Right lobe of liver (tissue), 6 donors: Measurements from ENCODE around the gene LRCH1. TPM values are rescaled to one million over a fixed set of nuclear protein-coding genes. Genes with fewer than 3 reads are reported as not detected.

Source experiments
- ATAC-seq, 4 donors: fragments of 200-7000 bp; cut with Tn5 transposase; one replicate each; pipeline ENCODE4 v1.9.1; 2020; ENCODE audit warnings: mild to moderate bottlenecking in 4 of 4, moderate library complexity in 4 of 4
- DNase-seq, 3 donors: peaks; one replicate each; pipeline ENCODE4 v3.0.0-alpha.2; 2020
- H3K27ac ChIP-seq, 3 donors: fragments of 200-600 bp; one replicate each; pipeline ENCODE4 v1.8.0; 2022
- H3K27me3 ChIP-seq, 2 donors: fragments of 200-600 bp; one replicate each; pipeline ENCODE4 v1.8.0; 2022
- H3K36me3 ChIP-seq, 4 donors: fragments of 200-600 bp; sonication (generic) in 1 of 4; one replicate each; pipeline versions ENCODE4 v1.5.1 to v1.8.0; 2017 to 2022; ENCODE audit warnings: control low read depth in 1 of 4
- H3K4me1 ChIP-seq, 4 donors: fragments of 200-600 bp; sonication (generic) in 1 of 4; one replicate each; pipeline versions ENCODE4 v1.5.1 to v1.8.0; 2017 to 2022; ENCODE audit warnings: control low read depth in 1 of 4
- H3K4me3 ChIP-seq, 3 donors: fragments of 200-600 bp; one replicate each; pipeline ENCODE4 v1.8.0; 2022
- H3K9me3 ChIP-seq, 4 donors: fragments of 200-600 bp; sonication (generic) in 1 of 4; one replicate each; pipeline versions ENCODE4 v1.5.1 to v1.8.0; 2017 to 2022; ENCODE audit warnings: control low read depth in 1 of 4
- POLR2A ChIP-seq: fragments of 450-650 bp; IDR thresholded peaks from one replicate; pipeline ENCODE4 v1.6.1; 2017; ENCODE audit warnings: antibody characterized with exemption, mild to moderate bottlenecking
- WGBS: methylation state at CpG from one replicate; pipeline ENCODE4 v1.1.6; 2018; ENCODE audit warnings: low coverage, low lambda C conversion rate; ENCODE audit not compliant: insufficient coverage; ENCODE audit errors: missing lambda C conversion rate; 5-methylcytosine and 5-hydroxymethylcytosine counted together
- intact Hi-C, 2 donors: fragments of 100-400 bp; cut with DNase I; formaldehyde crosslinking; loops; one replicate each; pipeline versions ENCODE4 v1.11.2 to v1.14.1; 2022
- total RNA-seq, 6 experiments: library from RNA; depleted of rRNA in 2 of 6; stranded (reverse); fragments of >200 nt in 2 of 6; fragmentation: NEBNext Ultra II Directional in 3 of 6; extraction: Animal tissue kit (Norgen Biotek cat#: 25700) in 3 of 6; gene quantifications; one replicate each; pipeline versions ENCODE4 v1.1.0 to v1.2.4, GENCODE V29; 2016 to 2023
- TF ChIP-seq, protein P1 (sequence below), 4 donors: fragments of 200-600 bp in 3 of 4; fragments of 450-650 bp in 1 of 4; IDR thresholded peaks; one replicate each; pipeline versions ENCODE4 v1.5.1 to v1.8.0; 2016 to 2022; ENCODE audit warnings: antibody characterized with exemption in 4 of 4, mild to moderate bottlenecking in 2 of 4
- donor health status: DM: no; HTN: yes; CAD: no.
- donor health status: DM: no; HTN: no; CAD: no.
- donor health status: DM: no; HTN: no; CAD: no.
- donor health status: DM: no; HTN: yes; CAD: no.
- donor health status: DM: no; HTN: yes; CAD: no.

LRCH1 gene
- total RNA-seq, 6 experiments from 2014 or later = 5.4 to 9.6 (median 7.7) TPM

DNA sequence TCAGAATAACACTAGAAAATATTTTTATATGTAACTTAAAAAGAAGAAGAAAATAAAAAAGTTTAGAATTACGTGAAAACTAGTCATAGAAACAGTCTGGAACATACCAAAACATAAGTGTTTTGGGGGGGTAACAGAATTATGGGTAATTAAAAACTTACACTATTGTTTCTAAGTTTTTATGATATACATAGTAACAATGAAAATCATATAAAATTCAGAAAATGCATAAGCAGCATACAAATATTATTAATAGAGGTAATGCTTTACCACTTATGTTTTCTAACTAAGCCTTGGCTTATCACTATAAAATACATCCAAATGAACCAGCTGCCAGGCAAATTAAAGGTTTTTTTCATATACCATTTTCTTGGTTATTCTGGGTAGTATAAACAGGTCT is 229.1 kb downstream of the LRCH1 start:
- ATAC-seq (no peak), DNase-seq (no peak)
- Histone ChIP-seq H3K27me3 (no peaks in the 10 kb centered on the region), H3K36me3 (peaks cover 0 to 100% (median 38%) of the 10 kb centered on the region in 4 donors), H3K4me1 (no peaks in the 10 kb centered on the region), H3K9me3 (no peaks in the 10 kb centered on the region), H3K27ac (no peak overlapping the region), H3K4me3 (no peak overlapping the region)
- 100% methylated on average over 1 of the region's 1 CpG for WGBS
- intact Hi-C loops = no loop called here
- TF ChIP-seq, protein P1, sequence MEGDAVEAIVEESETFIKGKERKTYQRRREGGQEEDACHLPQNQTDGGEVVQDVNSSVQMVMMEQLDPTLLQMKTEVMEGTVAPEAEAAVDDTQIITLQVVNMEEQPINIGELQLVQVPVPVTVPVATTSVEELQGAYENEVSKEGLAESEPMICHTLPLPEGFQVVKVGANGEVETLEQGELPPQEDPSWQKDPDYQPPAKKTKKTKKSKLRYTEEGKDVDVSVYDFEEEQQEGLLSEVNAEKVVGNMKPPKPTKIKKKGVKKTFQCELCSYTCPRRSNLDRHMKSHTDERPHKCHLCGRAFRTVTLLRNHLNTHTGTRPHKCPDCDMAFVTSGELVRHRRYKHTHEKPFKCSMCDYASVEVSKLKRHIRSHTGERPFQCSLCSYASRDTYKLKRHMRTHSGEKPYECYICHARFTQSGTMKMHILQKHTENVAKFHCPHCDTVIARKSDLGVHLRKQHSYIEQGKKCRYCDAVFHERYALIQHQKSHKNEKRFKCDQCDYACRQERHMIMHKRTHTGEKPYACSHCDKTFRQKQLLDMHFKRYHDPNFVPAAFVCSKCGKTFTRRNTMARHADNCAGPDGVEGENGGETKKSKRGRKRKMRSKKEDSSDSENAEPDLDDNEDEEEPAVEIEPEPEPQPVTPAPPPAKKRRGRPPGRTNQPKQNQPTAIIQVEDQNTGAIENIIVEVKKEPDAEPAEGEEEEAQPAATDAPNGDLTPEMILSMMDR (IDR thresholded peaks at IDR 0.05) = no peak
- no peak for TF ChIP-seq POLR2A

DNA sequence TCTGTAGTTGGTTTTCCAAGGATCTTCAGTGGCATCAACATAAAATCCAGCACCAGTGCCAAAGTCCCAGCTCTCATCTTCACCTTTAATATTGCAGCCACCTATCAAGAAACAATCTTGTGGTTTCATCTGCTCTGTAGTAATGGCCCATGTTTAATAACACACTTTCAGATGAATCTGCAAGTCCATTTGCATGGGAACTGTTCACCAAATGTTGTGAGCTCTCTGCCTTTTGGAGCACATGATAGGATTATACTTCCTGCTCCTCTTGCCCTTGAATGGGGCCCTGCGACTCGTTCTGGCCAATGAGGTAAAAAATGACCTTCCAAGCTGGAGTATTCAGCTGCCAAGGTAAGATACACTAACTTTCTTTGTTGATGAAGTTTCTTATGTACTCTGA is 229.7 kb downstream of the LRCH1 start:
- ATAC-seq = no peak
- WGBS = no CpG with 5 or more reads among the region's 2 CpGs
- H3K27ac ChIP-seq = no peak overlapping the region
- intact Hi-C loops = no loop called here
- H3K4me1 ChIP-seq = no peaks in the 10 kb centered on the region
- no peak overlapping the region for H3K4me3 ChIP-seq
- DNase-seq = no peak
- TF ChIP-seq, protein P1 (IDR thresholded peaks at IDR 0.05) = no peak
- no peak for TF ChIP-seq POLR2A
- H3K36me3 ChIP-seq = peaks cover 0 to 97% (median 41%) of the 10 kb centered on the region in 4 donors
- H3K27me3 ChIP-seq = no peaks in the 10 kb centered on the region
- H3K9me3 ChIP-seq = no peaks in the 10 kb centered on the region

DNA sequence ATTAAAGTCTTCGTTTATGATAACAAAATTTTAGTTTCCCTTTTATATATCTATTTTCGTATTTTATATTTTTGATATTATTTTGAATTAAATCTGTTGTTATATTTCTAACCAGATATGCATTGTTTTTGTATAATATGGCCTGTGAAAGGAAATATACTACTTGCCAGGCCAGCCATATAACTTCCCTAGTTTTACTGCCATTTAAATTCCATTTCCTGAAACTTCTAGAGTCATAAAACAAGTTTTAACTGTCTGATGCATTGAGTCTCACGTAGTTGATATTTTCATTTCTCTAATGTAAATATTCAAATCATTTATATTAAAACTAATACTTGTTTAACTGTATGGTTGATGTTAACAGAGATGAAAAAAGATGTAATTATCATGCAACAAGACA is 230.5 kb downstream of the LRCH1 start:
- Histone ChIP-seq H3K4me1 (no peaks in the 10 kb centered on the region), H3K9me3 (no peaks in the 10 kb centered on the region), H3K36me3 (peaks cover 0 to 94% (median 39%) of the 10 kb centered on the region in 4 donors), H3K27me3 (no peaks in the 10 kb centered on the region), H3K27ac (no peak overlapping the region), H3K4me3 (no peak overlapping the region)
- DNase-seq = no peak
- ATAC-seq = no peak
- TF ChIP-seq, protein P1 (IDR thresholded peaks at IDR 0.05) = no peak
- TF ChIP-seq POLR2A = no peak
- intact Hi-C loops = no loop called here
- 91% methylated on average over 3 of the region's 3 CpGs for WGBS

DNA sequence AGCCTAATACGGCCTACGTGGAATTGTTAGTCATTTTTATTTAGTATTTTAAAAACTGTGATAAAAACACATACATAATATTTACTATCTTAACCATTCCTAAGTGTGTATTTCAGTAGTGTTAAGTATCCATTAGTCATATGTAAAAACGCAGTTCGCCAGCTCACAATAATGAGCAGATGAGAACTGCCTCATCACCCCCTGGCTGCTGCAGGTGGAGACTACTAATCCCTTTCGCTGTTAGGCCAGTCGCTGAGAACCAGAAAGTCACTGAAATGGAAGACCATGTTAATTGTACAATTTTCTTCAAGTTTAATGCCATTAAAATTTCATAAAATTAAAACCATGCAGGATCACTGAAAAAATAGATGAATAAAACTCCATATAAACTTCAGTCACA is 242.4 kb downstream of the LRCH1 start:
- WGBS = 90% methylated on average over 6 of the region's 6 CpGs
- peaks cover 0 to 13% (median 6%) of the 10 kb centered on the region in 4 donors for H3K36me3 ChIP-seq
- ATAC-seq = no peak
- no peak overlapping the region for H3K27ac ChIP-seq
- no peak for TF ChIP-seq POLR2A
- TF ChIP-seq, protein P1 (IDR thresholded peaks at IDR 0.05) = no peak
- intact Hi-C loops = no loop called here
- H3K4me3 ChIP-seq = no peak overlapping the region
- no peak for DNase-seq
- H3K9me3 ChIP-seq = no peaks in the 10 kb centered on the region
- peaks cover 0 to 42% (median 19%) of the 10 kb centered on the region in 4 donors for H3K4me1 ChIP-seq
- no peaks in the 10 kb centered on the region for H3K27me3 ChIP-seq

DNA sequence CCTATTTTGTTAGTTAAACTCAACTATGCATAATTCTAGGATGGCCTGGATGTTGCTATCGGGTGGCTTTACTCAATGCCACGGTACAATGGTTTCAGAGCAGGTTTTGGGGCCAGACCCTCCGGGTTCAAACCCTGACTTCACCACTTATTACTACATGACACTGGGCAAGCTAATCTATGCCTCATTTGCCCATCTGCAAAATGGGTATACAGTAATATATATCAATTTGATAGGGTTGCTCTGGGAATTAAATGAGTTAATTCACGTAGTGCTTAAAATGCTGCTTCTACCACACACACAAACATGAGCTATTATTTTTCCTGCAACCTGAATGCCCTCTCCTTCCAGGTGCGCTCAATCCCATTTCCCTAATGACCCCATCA is 243.2 kb downstream of the LRCH1 start:
- WGBS = 56% methylated on average over 5 of the region's 5 CpGs
- ATAC-seq (no peak), DNase-seq (no peak)
- peaks cover 0 to 44% (median 21%) of the 10 kb centered on the region in 4 donors for H3K4me1 ChIP-seq
- H3K27ac ChIP-seq = peak overlapping the region; percentile 92 to 95 (median 93)
- TF ChIP-seq, protein P1 (IDR thresholded peaks at IDR 0.05) = no peak
- TF ChIP-seq POLR2A = no peak
- intact Hi-C loops = no loop called here
- peaks cover 0 to 5% (median 0%) of the 10 kb centered on the region in 4 donors for H3K36me3 ChIP-seq
- H3K27me3 ChIP-seq = no peaks in the 10 kb centered on the region
- H3K9me3 ChIP-seq = no peaks in the 10 kb centered on the region
- peak overlapping the region; percentile 78 to 86 (median 83) for H3K4me3 ChIP-seq
